ENCODE measurements around the gene ICAM2. TPM values are rescaled to one million over a fixed set of nuclear protein-coding genes. Genes with fewer than 3 reads are reported as not detected.
A peak's percentile ranks its signal among the peaks of the same experiment; 100 is the strongest.

The ICAM2 gene
- total RNA-seq, 4 donors from 2014 or later, result 6.4 to 24.3 (median 9.3) TPM; not detected in 1

DNA sequence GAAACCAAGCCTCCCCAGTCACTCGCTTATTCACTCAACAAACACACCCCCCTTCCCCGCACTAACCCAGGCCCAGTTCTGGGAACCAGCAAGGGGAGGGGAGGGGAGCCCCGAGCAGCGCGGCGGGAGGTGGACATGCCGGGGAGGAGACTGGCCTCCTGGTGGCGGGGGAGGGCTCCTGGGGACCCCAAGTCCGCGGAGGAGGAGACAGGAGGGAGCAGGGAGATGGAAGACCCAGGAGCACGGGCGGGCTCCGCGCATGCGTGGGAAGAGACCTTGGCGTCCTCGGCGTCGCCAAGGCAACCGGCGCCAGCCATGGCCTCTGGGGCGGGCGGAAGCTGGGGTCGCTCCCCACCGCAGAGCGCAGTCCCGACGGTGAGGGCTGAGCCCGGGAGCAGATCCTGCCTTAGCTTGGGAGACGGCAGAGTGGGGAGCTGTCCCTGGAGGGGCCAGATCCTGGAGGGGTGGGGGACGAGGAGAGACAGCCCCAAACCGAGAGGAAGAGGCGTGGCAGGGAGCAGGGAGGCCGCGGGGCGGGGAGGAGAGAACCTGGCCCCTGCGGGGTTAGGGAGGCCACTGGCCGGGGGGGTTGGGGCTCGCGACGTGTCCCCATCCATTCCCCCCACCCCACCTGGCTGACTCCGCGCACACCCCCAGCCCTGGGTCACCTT is 22.2 kb downstream of the ICAM2 start, which contains the start of gene PRR29:
Gene PRR29, plus strand, starts transcription at position 302 of the 671 bp plus-strand sequence. Its CDS starts 14 bp downstream, at position 316.
- peaks cover 0 to 18% (median 14%) of the 10 kb centered on the region in 4 donors for H3K4me1 ChIP-seq
- TF ChIP-seq POLR2A (IDR thresholded peaks at IDR 0.05), result no peak
- TF ChIP-seq POLR2AphosphoS5 (IDR thresholded peaks at IDR 0.05), result no peak
- TF ChIP-seq, protein P1, sequence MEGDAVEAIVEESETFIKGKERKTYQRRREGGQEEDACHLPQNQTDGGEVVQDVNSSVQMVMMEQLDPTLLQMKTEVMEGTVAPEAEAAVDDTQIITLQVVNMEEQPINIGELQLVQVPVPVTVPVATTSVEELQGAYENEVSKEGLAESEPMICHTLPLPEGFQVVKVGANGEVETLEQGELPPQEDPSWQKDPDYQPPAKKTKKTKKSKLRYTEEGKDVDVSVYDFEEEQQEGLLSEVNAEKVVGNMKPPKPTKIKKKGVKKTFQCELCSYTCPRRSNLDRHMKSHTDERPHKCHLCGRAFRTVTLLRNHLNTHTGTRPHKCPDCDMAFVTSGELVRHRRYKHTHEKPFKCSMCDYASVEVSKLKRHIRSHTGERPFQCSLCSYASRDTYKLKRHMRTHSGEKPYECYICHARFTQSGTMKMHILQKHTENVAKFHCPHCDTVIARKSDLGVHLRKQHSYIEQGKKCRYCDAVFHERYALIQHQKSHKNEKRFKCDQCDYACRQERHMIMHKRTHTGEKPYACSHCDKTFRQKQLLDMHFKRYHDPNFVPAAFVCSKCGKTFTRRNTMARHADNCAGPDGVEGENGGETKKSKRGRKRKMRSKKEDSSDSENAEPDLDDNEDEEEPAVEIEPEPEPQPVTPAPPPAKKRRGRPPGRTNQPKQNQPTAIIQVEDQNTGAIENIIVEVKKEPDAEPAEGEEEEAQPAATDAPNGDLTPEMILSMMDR (IDR thresholded peaks at IDR 0.05), result no peak
- no peak for TF ChIP-seq EP300 (IDR thresholded peaks at IDR 0.05; ENCODE audit: low read depth)
- H3K27me3 ChIP-seq, result peaks cover 33% of the 10 kb centered on the region
- in situ Hi-C loops (cut with MboI; ENCODE audit: low pct_ligation_motif_present in 1 of 4, low pct_unique_long_range_greater_than_20kb in 1 of 4, low sequenced_read_pairs in 3 of 4), result no loop called here
- H3K4me3 ChIP-seq, result peak within 1 kb of the TSS; percentile 25 to 65 (median 38)
- 0 to 1% methylated on average over 1 to 36 of the region's 43 CpGs for WGBS, 2 donors (ENCODE audit: low coverage in 1 of 2)
- intact Hi-C loops (cut with DNase I; ENCODE audit: low total_unique reads), result no loop called here
- no peaks in the 10 kb centered on the region for H3K36me3 ChIP-seq
- no peak within 1 kb of the TSS for H3K27ac ChIP-seq
- no peaks in the 10 kb centered on the region for H3K9me3 ChIP-seq
- DNase-seq, result peak; percentile 63

GRCh38 chr17:63997341-63998048 is 22.9 kb downstream of the ICAM2 start:
- TF ChIP-seq EP300 (IDR thresholded peaks at IDR 0.05; ENCODE audit: low read depth) (no peak), POLR2AphosphoS5 (IDR thresholded peaks at IDR 0.05) (no peak), POLR2A (IDR thresholded peaks at IDR 0.05) (no peak)
- TF ChIP-seq, protein P1 (IDR thresholded peaks at IDR 0.05), result no peak
- H3K27ac ChIP-seq, result no peak overlapping the region
- DNase-seq, result no peak
- in situ Hi-C loops (cut with MboI; ENCODE audit: low pct_ligation_motif_present in 1 of 4, low pct_unique_long_range_greater_than_20kb in 1 of 4, low sequenced_read_pairs in 3 of 4) (no loop called here), intact Hi-C loops (cut with DNase I; ENCODE audit: low total_unique reads) (no loop called here)
- no peaks in the 10 kb centered on the region for H3K9me3 ChIP-seq
- peaks cover 34% of the 10 kb centered on the region for H3K27me3 ChIP-seq
- WGBS, 2 donors (ENCODE audit: low coverage in 1 of 2), result 12 to 27% methylated on average over 11 to 19 of the region's 19 CpGs
- peaks cover 0 to 18% (median 14%) of the 10 kb centered on the region in 4 donors for H3K4me1 ChIP-seq
- H3K36me3 ChIP-seq, result no peaks in the 10 kb centered on the region
- peak overlapping the region in 3 of 4 donors; percentile 29 to 65 (median 46) for H3K4me3 ChIP-seq

DNA sequence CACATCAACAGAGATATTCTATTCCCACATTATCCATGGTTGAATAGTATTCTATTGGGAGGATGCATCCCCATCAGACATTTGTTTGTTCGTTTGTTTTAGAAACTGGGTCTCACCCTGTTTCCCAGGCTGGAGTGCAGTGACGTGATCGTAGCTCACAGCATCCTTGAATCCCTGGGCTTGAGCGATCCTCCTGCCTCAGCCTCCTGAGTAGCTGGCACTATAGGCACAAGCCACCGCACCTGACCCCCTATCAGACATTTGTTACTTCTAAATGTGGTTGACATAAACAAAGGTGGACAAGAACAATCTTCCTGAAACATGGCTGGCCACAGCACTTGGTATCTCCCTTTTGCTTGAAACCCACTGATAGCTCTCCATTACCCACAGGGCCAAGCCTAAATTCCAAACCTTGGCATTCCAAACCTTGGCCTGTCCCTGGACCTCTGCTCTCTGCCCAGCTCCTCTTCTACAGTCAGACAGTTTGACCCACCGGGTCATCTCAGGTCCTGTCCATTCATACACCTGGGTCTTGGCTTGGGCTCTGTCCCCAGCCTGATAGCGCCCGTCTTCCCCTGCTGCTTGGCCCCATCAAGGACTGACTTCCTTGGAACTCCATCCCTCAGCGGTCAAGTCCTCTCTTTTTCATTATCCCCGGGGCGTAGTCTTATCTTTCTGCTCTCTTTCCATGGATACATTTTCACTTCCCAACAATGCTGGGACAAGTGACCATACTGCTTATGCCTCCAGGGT is 23.8 kb downstream of the ICAM2 start:
- in situ Hi-C loops (cut with MboI; ENCODE audit: low pct_ligation_motif_present in 1 of 4, low pct_unique_long_range_greater_than_20kb in 1 of 4, low sequenced_read_pairs in 3 of 4) (no loop called here), intact Hi-C loops (cut with DNase I; ENCODE audit: low total_unique reads) (no loop called here)
- peaks cover 43% of the 10 kb centered on the region for H3K27me3 ChIP-seq
- no peak for DNase-seq
- TF ChIP-seq, protein P1 (IDR thresholded peaks at IDR 0.05), result no peak
- TF ChIP-seq POLR2AphosphoS5 (IDR thresholded peaks at IDR 0.05), result no peak
- no peak for TF ChIP-seq EP300 (IDR thresholded peaks at IDR 0.05; ENCODE audit: low read depth)
- TF ChIP-seq POLR2A (IDR thresholded peaks at IDR 0.05), result no peak
- H3K36me3 ChIP-seq, result no peaks in the 10 kb centered on the region
- WGBS, 2 donors (ENCODE audit: low coverage in 1 of 2), result 91 to 100% methylated on average over 6 to 11 of the region's 11 CpGs
- H3K9me3 ChIP-seq, result no peaks in the 10 kb centered on the region
- no peak overlapping the region for H3K4me3 ChIP-seq
- H3K4me1 ChIP-seq, result peaks cover 0 to 18% (median 14%) of the 10 kb centered on the region in 4 donors
- no peak overlapping the region for H3K27ac ChIP-seq

DNA sequence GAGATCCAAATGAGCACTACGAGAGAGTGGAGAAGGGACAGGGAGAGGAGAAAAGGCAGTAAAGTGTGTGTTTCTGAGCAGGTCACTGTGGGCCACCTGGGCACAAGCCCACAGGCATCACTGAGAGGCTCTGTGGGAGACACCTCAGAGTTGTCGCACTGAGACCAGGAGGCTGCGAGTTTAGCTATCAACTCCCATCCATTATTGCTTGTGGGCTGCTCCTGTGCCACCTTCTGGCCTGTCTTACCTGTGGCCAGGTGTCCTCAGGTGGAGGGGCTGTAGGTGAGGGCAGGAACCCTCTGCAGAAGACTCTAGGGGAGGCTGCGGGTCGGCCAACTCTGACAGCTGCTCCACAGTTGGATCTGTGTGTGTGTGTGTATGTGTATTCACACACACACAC is 24.8 kb downstream of the ICAM2 start:
- intact Hi-C loops (cut with DNase I; ENCODE audit: low total_unique reads), result no loop called here
- Histone ChIP-seq H3K27ac (no peak overlapping the region), H3K9me3 (no peaks in the 10 kb centered on the region), H3K27me3 (peaks cover 52% of the 10 kb centered on the region), H3K36me3 (no peaks in the 10 kb centered on the region), H3K4me3 (no peak overlapping the region), H3K4me1 (peaks cover 2 to 20% (median 15%) of the 10 kb centered on the region in 4 donors)
- TF ChIP-seq POLR2A (IDR thresholded peaks at IDR 0.05) (no peak), POLR2AphosphoS5 (IDR thresholded peaks at IDR 0.05) (no peak), EP300 (IDR thresholded peaks at IDR 0.05; ENCODE audit: low read depth) (no peak)
- TF ChIP-seq, protein P1 (IDR thresholded peaks at IDR 0.05), result no peak
- WGBS, 2 donors (ENCODE audit: low coverage in 1 of 2), result 80 to 84% methylated on average over 1 to 5 of the region's 5 CpGs
- DNase-seq, result no peak
- in situ Hi-C loops (cut with MboI; ENCODE audit: low pct_ligation_motif_present in 1 of 4, low pct_unique_long_range_greater_than_20kb in 1 of 4, low sequenced_read_pairs in 3 of 4), result no loop called here
